Stimulated activated CD4-positive, alpha-beta T cell treated with anti-CD3 and anti-CD28 coated beads, Interleukin-1b, Interleukin-23, amount 100 ng/mL, for 48 hours (primary cell): ENCODE measurements around the gene LSAMP.

ENCODE experiments used
- DNase-seq: peaks from one replicate; pipeline ENCODE4 v3.0.0-alpha.2; 2020

The LSAMP gene

DNA sequence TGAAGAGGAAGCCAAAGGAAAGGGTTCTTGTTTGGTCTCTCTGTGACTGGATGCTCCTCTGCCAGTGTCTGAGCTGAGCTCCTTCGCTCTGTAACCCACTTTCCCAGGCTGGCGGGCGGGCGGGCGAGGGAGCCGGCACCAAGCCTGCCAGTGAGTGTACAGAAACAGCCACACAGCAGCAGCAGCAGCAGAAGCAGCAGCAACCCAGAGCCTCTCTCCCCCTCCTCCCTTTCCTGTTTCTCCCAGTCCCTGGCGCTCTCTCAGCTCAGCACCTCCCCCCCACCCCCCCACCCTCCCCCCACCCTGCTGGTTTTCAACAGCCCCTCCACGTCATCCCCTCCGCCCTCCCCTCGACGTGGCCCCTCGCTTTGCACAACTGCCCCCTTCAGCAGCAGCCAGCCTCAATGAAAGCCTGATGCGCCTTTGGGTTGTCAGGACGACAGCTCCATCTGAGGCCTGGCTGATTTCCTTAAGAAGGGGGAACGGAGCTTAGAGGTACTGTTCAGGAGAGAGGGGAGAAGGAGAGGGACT is at the start of gene LSAMP:
Gene LSAMP, minus strand, starts transcription at position 177 of the 531 bp plus-strand sequence.
- DNase-seq: no peak

DNA sequence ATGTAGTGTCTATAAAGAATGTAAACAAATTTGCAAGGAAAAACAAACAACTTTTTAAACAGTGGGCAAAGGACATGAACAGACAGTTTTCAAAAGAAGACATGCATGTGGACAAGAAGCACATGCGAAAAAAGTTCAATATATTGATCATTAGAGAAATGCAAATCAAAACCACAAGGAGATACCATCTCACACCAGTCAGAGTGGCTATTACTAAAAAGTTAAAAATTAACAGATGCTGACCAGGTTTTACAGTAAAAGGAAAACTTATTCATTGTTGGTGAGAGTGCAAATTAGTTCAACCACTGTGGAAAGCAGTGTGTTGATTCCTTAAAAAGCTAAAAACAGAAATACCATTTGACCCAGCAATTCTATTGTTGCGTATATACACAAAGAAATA is 47.1 kb upstream of the LSAMP start:
- DNase-seq: no peak

DNA sequence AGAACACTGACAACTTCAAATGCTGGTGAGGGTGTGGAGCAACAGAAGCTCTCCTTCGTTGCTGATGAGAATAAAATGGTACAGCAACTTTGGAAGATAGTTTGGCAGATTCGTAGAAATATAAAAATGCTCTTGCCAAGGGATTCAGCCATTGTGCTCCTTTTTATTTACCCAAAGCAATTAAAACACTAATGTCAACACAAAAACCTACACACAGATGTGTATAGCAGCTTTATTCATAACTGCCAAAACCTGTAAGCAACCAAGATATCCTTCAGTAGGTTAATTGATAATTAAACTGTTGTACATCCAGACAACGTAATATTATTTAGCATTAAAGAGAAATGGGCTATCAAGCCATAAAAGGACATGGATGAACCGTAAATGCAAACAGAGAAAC is 37.8 kb upstream of the LSAMP start:
- no peak for DNase-seq

DNA sequence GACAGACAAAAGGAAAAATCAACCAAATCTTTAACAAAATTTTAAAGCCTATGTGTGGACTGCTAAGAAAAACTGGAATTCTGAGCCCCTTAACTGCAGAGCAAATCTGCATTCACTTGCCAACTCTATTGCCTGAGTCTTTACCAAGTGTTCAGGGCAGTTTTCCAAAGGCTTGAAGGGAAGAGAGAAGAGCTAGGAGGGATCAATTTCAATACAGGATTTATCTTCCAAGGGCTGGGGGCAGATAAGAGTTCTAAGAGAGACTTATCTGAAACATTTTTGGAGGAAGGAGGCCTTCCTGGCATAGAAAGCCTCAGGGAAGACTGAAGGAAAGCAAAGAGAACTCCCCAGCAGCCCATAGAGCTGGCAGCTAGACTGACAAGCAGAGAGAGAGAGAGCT is 31.4 kb upstream of the LSAMP start:
- DNase-seq: no peak

DNA sequence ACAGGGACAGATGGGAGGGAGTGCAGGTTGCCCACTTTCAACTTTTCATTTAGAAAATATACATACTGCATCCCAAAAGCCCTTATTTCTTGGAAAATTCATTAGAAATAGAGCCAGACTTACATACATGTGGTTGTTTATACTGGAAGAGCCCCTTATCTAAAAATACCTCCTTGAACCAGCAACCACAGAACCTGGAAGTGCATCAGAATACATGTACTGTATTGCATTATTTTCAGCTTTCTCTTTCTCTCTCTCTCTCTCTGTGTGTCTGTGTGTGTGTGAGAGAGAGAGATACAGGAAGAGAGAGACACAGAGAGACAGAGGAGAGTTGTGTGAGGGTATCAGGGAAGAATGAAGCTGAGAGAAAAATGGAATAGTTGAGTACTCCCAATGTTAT is 29.5 kb upstream of the LSAMP start:
- no peak for DNase-seq

DNA sequence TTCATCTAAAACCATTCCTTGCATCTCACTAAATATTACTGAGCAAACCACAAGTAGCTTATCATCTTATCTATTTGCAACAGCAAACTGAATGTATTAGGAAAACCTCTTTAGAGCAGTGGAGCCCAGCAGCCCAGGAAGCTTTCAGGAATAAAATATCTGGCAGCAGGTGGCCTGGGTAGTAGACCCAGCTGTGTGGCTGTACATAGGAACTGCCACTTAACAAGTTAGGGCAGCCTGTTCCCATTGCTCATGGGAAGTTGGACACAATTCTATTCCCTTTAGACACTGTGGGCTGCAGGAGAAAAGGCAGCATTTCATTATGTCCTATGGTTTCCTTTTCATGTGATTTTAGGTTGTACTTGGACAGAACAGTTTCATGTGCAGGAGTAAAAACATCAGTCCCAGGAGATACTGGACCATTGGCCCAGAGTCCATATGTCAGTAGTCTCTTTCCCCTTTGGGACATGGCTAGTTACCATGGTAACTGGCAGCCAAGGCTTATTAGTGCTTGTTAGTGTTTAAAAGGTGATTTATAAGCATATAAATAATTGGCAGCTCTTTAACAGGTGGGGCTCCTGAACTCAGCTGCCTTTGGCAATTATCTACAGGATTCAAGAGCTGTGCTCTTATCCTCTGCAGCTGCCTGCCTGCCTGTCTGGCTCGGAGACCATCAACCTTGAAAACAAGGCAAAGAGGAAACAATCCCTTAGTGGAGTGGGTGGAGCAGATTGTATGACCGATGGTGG is 28.9 kb upstream of the LSAMP start:
- DNase-seq: no peak

DNA sequence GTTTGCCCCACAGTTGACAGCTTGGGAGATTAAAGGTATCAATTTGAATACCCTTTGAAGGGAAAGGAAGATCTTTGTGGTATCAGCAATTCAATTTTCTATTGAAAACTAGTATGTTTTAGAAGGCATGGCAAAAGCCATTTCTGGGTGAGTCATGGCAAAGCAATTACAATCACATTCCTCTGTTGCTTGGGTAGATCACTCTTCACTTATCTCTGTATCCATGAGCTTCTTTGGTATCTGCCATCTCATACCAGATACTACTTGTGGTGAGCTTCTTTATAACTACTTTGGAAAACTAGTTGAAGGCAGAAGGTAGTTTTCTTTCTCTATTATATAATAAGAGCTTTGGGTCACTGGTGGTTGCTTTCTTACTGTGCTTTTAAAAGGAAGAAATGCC is 28.3 kb upstream of the LSAMP start:
- no peak for DNase-seq

DNA sequence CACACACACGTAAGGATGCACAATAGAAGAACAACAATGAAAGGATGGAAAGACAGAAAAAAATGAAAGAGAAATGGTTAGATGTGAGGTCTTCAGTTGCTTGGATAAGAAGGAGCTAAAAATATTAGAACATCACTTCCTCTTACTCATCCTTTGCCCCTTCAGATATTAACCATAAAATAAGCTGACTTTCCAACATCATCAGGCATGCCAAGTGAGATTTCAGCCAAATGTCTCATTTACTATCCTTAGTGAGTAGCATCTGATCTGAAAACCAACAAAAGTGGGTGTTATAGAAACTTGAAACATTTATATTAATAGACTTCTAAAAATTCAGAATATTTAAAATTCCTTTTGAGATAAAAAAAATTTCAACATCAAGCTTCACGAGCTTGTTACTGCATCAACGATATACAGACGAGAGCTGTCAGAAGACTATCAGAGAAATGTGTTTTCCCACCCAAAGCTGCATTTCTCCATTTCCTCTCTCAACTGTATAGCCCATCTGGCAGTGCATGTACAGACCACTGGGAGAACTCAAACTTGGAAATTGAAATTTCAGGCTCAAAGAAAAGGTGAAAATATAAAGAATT is 25.4 kb upstream of the LSAMP start:
- no peak for DNase-seq

DNA sequence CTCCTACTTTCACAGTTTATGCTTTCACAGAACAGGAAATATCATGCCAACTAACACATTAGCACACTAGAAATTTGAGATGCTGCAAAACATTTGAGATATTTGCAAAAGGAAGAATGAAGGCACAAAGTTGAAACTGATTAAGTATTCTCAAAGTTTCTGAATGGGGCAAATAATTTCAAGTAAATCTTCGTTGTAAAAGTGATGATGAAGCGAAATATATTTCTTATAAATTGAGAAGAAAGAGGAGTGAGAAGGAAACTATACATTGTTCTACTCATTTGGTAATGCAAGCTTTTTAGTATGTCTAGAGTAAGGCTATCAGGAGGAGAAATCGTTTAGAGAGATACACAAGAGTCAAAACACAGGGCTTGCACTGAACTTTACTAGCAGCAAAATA is 24.3 kb upstream of the LSAMP start:
- DNase-seq: no peak

DNA sequence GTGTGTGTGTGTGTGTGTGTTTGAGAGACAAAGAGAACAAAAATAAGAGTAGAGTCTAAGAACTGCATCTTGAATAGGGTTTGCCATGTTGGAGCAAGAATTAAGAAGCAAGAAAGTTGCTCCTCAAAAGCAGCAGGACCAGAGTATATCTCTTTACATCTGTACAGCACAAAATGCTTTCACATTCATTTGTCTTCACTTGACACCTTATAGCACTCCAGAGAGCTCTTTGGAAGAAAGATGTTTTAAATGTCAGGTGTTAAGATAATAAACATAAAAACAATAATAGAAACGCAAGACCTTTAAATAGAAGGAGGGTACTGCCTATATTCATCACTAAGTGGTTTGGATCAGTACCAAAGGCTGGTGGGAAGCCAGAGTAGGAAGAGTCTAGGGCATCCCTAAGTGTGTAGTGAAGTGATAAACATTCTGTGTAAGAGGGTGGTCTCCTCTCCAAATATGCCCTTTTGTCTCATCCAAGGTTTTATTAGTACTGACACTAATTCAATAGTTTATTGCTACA is 19.1 kb upstream of the LSAMP start:
- no peak for DNase-seq

DNA sequence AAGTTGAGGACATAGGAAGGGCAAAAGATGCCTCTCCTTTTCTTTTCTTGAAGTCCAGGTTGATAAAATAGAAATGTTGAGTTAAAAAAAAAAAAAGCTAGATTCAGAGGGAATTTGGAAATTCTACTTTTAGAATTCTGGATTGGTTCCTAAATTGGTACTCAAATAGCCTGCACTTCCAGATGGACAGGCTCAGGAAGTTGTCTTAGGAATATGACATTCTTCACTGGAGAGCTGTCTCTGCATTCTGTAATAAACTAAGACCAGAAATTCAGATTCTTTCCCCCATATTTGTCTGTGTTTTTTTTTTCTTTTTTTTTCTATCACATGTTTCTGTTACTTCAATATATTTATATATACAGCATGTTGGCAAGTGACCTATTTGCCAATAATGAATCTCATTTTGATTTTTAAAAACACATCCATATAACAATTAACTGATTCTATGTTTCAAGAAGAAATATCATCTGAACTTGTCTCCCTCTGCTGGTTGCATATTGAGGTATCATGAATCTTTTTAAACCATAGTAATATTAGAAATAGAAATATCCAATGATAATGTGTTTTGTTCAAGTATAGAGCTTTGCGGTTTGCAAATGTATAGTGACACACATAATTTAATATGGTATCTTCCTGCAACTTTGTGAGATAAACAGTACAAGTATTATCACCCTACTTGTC is 8.5 kb upstream of the LSAMP start:
- no peak for DNase-seq

DNA sequence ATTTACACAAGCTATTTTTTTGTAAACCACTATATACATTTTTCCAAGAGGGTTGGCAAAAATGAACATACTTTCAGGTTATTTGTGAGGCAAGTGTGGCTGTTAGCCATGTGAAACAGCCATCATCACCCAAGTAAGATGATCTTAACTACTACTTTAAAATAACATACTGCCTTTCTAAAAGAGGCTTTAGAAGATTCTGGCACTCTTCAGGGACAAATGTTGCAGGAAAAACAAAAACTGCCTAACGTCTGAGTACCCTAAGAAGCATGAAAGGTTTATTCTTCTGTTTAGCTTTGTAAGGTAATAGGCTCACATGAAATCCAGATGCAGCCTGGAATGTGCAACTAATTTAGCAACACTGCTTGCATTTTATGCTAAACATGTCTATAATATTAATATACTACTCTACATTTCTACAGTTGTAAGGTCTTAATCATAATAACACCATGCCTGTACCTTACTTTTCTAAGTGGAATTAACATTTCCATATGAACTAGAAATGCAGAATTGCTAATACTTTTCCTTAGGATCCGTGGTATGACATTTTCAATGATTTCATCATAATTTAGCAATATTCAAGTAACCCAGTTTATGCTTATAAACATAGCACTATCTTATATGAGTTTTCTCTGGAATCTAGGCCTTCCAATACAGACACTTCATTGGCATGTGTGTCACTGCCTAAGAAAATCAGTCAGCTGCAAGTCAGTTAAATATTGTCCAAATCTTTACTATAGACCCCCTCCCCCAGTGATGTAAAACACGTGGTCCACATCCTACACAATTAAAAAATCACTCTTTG is 4.5 kb upstream of the LSAMP start:
- no peak for DNase-seq

DNA sequence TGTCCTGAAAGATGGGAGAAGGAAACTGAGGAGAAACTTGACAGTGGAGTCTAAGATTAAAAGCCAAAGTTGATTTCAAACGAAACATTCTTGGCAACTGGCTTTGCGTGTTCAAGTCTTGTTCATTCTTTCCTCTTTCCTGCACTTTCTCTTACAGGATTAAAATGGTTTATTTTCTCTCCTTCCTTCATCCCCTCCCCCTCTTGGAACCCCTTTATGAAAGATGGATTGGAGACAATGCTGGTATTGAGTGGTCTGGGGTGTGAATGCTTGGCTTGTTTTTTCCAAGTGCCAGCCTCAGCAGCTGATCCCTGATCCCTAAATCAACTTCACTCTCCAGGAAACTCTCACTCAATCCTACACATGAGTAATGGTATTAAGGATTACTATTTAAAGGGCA is 703 bp upstream of the LSAMP start:
- DNase-seq: no peak

DNA sequence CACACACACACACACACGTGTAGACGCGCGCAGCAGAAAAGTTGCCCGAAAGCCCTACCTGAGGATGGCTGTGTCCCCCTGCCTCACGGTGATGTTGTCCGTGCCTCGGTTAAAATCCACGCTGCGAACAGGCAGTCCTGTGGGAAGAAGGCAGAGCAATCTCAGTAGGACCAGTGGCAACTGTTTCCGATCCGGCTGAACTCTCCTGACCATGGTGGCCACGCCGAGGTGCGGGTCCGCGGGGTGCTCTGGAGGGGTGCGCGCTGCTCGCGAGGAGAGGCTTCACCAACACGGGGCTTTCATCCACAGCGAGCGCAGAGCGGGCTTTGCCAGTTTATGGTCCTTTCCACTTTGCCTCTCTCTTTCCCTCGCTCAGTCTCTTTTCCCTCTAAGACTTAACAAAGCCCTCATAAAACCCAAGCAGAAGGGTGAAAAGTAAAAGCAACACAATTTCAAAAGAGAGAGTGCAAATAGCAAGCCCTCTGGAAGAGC is 422 bp downstream of the LSAMP start:
- no peak for DNase-seq

DNA sequence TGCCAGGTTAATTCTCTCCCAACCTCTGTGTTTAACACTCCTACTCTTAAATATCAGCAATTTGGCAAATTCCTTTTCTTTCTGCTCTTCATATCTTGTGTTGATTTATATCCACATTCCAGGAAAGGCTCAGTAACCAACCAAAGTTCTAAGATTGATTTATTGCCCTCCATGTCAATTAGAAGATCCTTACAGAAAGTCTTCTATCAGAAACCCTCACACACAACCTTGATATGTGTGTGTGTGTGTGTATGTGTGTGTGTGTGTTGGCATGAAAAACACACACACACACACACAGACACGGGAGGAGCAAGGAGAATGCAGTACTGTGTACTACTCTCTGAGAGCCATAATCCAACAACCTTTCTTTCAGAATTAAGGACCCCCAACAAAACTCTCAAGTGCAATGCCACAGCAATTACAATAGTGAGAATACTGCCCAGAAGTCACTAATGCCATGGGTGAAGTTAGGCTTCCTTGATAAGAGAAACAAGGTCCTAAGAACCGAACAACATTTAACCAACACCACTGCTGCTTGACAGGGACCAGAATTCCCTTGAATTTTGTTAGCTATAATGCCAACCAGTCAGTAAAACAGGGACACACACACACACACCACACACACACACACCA is 1.1 kb downstream of the LSAMP start:
- DNase-seq: no peak

DNA sequence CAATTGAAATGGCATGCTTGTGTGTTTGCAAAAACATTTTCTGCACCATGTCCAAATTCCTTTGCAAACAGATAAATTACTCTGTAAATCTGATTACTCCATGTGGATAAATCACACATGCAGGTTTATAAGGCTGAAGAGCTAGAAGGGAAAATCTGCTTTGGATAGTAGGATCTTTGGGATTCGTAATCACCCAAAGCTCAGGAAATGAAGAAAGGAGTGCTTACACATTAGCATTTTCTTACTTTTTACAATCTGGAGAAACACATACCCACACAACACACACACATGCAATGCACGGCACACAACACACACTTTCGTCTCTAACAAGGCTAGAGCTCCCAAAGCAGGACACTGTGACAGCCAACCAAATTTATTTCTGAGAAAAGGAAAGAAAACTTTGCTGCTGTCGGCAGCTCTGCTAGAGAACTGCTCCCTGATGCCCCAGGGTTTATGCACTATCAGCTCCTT is 2.1 kb downstream of the LSAMP start:
- DNase-seq: no peak

DNA sequence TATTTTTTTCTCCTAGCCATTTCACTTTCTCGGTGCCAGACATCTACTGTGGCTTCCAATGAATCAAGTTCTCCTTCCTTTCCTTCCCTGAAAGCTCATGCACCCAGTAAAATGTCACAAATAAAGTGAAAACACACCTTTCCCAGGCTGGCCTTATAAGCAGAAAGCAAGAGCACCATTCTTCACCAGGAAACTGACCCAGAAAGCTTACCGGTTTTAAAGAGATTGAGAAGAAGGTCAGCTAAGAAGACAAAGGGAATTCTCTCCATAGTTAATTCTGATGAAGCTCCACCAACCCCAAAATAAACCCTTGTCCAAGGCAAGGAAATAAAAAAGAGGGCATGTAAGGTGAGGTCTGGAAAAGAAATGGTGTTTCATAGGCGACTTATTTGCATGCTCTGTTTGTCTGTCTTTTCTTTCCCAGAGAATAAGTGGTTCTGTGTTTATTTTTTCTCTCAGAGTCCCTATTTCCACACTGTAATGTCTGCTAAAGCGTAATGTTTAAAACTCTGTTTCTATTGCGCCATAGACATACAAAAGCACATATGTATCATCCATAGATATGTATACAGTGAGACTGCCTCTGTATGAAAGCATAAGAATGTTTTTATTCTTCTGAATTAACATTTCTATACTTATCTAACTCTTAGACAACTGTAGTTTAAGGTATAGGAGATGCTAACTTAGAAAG is 2.8 kb downstream of the LSAMP start:
- DNase-seq: no peak

DNA sequence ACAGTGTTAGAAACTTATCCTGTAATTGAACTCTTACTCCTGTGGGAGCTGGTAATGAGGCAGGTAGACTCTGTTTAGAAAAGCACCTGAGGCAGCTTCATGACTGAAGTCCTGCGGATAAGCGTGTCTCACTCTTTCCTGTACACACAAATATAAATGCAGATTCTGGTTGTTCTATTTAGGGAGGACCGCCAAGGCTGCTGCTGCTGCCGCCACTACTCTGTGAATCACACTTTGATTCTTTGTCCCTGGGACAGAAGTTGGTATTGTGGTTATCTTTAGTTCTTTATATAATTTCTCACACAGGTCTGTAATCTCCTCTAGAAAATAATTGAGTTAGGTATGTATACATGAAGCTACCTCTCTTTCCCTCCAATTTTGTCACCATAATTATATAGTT is 3.6 kb downstream of the LSAMP start:
- DNase-seq: no peak

DNA sequence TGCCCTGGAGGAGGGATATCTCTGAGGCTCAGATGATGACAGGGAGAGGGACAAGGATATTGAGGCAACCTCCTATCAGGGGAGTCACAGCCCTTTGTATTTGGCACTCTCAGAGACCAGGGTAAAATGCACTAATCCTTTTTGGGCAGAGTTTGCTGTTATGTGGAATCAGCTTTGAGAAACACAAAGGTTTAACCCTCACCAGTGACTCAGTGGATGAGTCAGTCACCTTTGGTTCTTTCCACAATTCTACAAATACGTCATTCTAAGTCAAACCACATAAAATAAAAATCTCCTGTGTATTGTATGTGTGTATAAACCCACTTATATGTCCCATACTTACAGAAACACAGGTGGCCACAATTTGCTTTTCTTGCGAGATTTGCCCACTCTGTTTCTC is 5.1 kb downstream of the LSAMP start:
- DNase-seq: no peak

DNA sequence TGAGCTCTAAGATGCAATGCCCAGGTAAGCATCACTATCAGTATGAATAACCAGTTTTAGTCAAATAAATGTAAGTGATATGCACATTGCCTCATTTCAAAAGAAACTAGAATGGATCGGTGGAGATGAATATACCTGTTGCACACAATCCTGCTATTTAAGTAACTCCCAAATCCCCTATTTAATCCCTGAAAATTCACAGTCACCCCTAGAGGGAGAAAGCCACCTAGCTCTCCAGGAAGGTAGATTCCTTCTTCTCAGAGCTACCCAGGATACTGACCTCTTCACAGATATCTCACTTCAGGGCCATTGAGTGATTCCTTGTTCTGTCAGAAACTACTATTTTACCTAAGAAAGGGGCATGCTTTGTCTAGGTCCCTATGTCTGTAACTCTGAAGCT is 11.7 kb downstream of the LSAMP start:
- DNase-seq: no peak

DNA sequence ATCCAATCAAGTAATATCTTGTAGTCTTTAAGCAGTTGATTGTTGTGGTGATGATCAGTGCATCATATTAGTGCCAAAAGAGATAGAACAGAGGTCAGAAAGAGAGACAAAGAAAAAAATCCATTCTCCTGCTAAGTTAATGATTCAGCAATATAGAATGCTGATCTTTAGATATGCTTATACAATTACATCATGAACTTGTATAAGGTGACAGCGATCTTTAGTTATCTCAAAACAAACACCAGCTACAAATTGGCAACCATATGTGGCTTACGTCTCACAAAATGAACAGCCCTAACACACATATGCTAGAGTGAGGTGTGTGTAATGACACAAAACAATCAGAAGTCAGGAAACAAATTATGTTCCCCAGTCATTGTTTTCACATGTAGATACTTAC is 12.5 kb downstream of the LSAMP start:
- no peak for DNase-seq
